RWPE1 (cell line): ENCODE measurements around the gene SPATA13.
"Not testable (repeated sequence)": the region's sequence is repeated elsewhere in the genome, so short reads cannot be mapped to it uniquely, and the experiment has no call there.

Experiments used
- CTCF ChIA-PET: fragments of 350-600 bp; sonication (Branson Sonifier 250); formaldehyde crosslinking; extraction: SDS; loops from one replicate; lab custom pipeline; 2021; lab: Yijun Ruan, JAX
- POLR2A ChIA-PET: fragments of 400-600 bp; formaldehyde crosslinking; extraction: SDS; loops from one replicate; lab custom pipeline; 2020; ENCODE audit warnings: antibody characterized with exemption; ENCODE audit not compliant: low non-redundant PET; lab: Yijun Ruan, JAX
- DNase-seq: peaks from one replicate; pipeline ENCODE4 v3.0.0; 2012; ENCODE audit warnings: low spot score
- H3K27ac ChIP-seq: fragments of 450-650 bp; 2 replicates; pipeline ENCODE4 v1.5.1; 2017
- CTCF ChIP-seq: fragments of 450-650 bp; conservative IDR thresholded peaks from 2 replicates; pipeline ENCODE4 v1.5.1; 2017; ENCODE audit warnings: low read depth, mild to moderate bottlenecking

SPATA13 gene

GRCh38 chr13:24160458-24161009 lies at the start of gene SPATA13:
Gene SPATA13, plus strand, starts transcription at chr13:24160720. Its CDS starts 62,210 bp downstream, at chr13:24222930.
- CTCF ChIA-PET: interaction anchor here (1.2 kb wide), 1 partner anchor 107 kb away, joined by 4 read pairs; no protein-coding TSS in a partner anchor
- TF ChIP-seq CTCF: no peak
- peak; percentile 98 for DNase-seq
- POLR2A ChIA-PET: interaction anchor here (0.6 kb wide), 1 partner anchor 79 kb away, joined by 3 read pairs; no protein-coding TSS in a partner anchor
- H3K27ac ChIP-seq: no peak within 1 kb of the TSS

- no peak for TF ChIP-seq CTCF
- no peak for DNase-seq
- POLR2A ChIA-PET: no interaction called here
- CTCF ChIA-PET: interaction anchor here (0.6 to 0.7 kb wide), 2 partner anchors 115 to 1465 kb away, joined by 4 read pairs; no protein-coding TSS in a partner anchor
- H3K27ac ChIP-seq: no peak overlapping the region
These were observed 47.7 kb upstream of the SPATA13 start for GRCh38 chr13:24112791-24113190.

GRCh38 chr13:24115671-24116070 lies 44.8 kb upstream of the SPATA13 start:
- CTCF ChIA-PET: no interaction called here
- DNase-seq: no peak
- POLR2A ChIA-PET: no interaction called here
- TF ChIP-seq CTCF: no peak
- no peak overlapping the region for H3K27ac ChIP-seq

GRCh38 chr13:24116131-24116530 lies 44.4 kb upstream of the SPATA13 start:
- no peak overlapping the region for H3K27ac ChIP-seq
- no peak for TF ChIP-seq CTCF
- POLR2A ChIA-PET: no interaction called here
- CTCF ChIA-PET: no interaction called here
- DNase-seq: no peak

GRCh38 chr13:24118576-24118975 lies 41.9 kb upstream of the SPATA13 start:
- POLR2A ChIA-PET: no interaction called here
- no peak overlapping the region for H3K27ac ChIP-seq
- no peak for DNase-seq
- no peak for TF ChIP-seq CTCF
- CTCF ChIA-PET: no interaction called here

GRCh38 chr13:24119626-24120508 lies 40.7 kb upstream of the SPATA13 start:
- ChIA-PET POLR2A (no interaction called here), CTCF (interaction anchor here (0.7 kb wide), 1 partner anchor 8 kb away, joined by 3 read pairs; no protein-coding TSS in a partner anchor)

GRCh38 chr13:24122045-24122444 lies 38.5 kb upstream of the SPATA13 start:
- POLR2A ChIA-PET, DNase-seq, H3K27ac ChIP-seq: not testable (repeated sequence)
- CTCF ChIA-PET: interaction anchor here (0.7 kb wide), 1 partner anchor 142 kb away, joined by 4 read pairs; no protein-coding TSS in a partner anchor

More at GRCh38 chr13:24119626-24120508, 40.7 kb upstream of the SPATA13 start:
- no peak overlapping the region for H3K27ac ChIP-seq
- no peak for DNase-seq
- no peak for TF ChIP-seq CTCF
